Kidney (tissue), 14 donors: ENCODE results near the gene TAAR1. TPM values are rescaled to one million over a fixed set of nuclear protein-coding genes. Genes with fewer than 3 reads are reported as not detected.

Source experiments
- DNase-seq, 5 donors: peaks; one replicate each; pipeline ENCODE4 v3.0.0-alpha.2; 2013 to 2020
- FAIRE-seq: peaks from 2 replicates; lab custom pipeline; 2012; peaks lifted over from hg19 to GRCh38; lab: Jason Lieb, UNC
- H3K27ac ChIP-seq, 2 donors: one replicate each; pipeline ENCODE4 v1.7.0; 2013; ENCODE audit warnings: low read depth in 2 of 2, low read length in 2 of 2, inconsistent platforms in 1 of 2
- H3K27me3 ChIP-seq: one replicate; pipeline ENCODE4 v1.7.1; 2013; ENCODE audit warnings: low read length, inconsistent platforms; ENCODE audit not compliant: control insufficient read depth, insufficient read depth
- H3K36me3 ChIP-seq, 3 donors: one replicate each; pipeline versions ENCODE4 v1.7.0 to v1.7.1; 2013; ENCODE audit warnings: low read length in 3 of 3, control low read depth in 1 of 3, inconsistent platforms in 1 of 3; ENCODE audit not compliant: insufficient read depth in 3 of 3, control insufficient read depth in 2 of 3
- H3K4me1 ChIP-seq, 3 donors: one replicate each; pipeline versions ENCODE4 v1.7.0 to v1.7.1; 2013; ENCODE audit warnings: low read length in 3 of 3, inconsistent platforms in 1 of 3, low read depth in 1 of 3; ENCODE audit not compliant: control insufficient read depth in 2 of 3, insufficient read depth in 2 of 3
- H3K4me3 ChIP-seq, 3 donors: one replicate each; pipeline versions ENCODE4 v1.7.0 to v1.8.1; 2013; ENCODE audit warnings: low read length in 3 of 3, control low read depth in 1 of 3, inconsistent platforms in 1 of 3
- H3K9ac ChIP-seq, 3 donors: one replicate each; pipeline versions ENCODE4 v1.7.0 to v1.7.1; 2013; ENCODE audit warnings: low read length in 3 of 3, control low read depth in 1 of 3, inconsistent platforms in 1 of 3
- H3K9me3 ChIP-seq, 3 donors: one replicate each; pipeline versions ENCODE4 v1.7.0 to v1.7.1; 2013; ENCODE audit warnings: low read length in 3 of 3, control low read depth in 1 of 3, inconsistent platforms in 1 of 3; ENCODE audit not compliant: control insufficient read depth in 2 of 3, insufficient read depth in 1 of 3
- intact Hi-C: fragments of 100-400 bp; cut with DNase I; formaldehyde crosslinking; loops from one replicate; pipeline ENCODE4 v1.11.1; 2022
- polyA plus RNA-seq: library from polyadenylated mRNA; stranded (reverse); fragments of 350-450 nt; fragmentation: Illumina TruSeq; extraction: RNeasy Lipid Tissue Mini Kit (QIAGEN cat#74804); gene quantifications from one replicate; pipeline ENCODE4 v1.2.3, GENCODE V29; 2014; ENCODE audit warnings: low read depth, low replicate concordance; ENCODE audit not compliant: insufficient read depth
- total RNA-seq: library from RNA; stranded (reverse); fragmentation: NEBNext Ultra II Directional; extraction: Animal tissue kit (Norgen Biotek cat#: 25700); gene quantifications from one replicate; pipeline ENCODE4 v1.2.1, GENCODE V29; 2021
- TF ChIP-seq, protein P1 (sequence below): IDR thresholded peaks from 3 replicates; pipeline ENCODE4 v1.5.1; 2012; ENCODE audit warnings: mild to moderate bottlenecking, moderate library complexity, borderline replicate concordance; ENCODE audit not compliant: insufficient read depth; ENCODE audit errors: extremely low read depth
- donor health status: control.
- donor health status: control.
- donor health status: control.
- donor health status: control.
- donor health status: control.
- donor health status: DM: yes; HTN: yes; CAD: no.
- donor health status: Normal renal cell carcinoma (clear cell type).

The TAAR1 gene
- total and polyA plus RNA-seq, 2 donors from 2014 or later: not detected

DNA sequence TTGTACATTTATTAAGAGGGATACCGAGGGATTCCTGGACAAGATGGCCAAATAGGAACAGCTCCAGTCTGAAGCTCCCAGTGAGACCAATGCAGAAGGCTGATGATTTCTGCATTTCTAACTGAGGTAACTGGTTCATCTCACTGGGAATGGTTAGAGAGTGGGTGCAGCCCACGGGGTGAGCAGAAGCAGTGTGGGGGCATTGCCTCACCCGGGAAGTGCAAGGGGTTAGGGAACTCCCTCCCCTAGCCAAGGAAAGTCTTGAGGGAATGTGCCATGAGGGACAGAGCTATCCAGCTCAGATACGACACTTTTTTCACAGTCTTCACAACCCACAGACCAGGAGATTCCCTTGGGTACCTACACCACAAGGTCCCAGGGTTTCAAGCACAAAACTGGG, 24.2 kb downstream of the TAAR1 start:
- H3K36me3 ChIP-seq: no peaks in the 10 kb centered on the region
- H3K4me1 ChIP-seq: no peaks in the 10 kb centered on the region
- H3K27me3 ChIP-seq: no peaks in the 10 kb centered on the region
- H3K9me3 ChIP-seq: no peaks in the 10 kb centered on the region
- DNase-seq (no peak), FAIRE-seq (no peak)
- intact Hi-C loops: no loop called here
- TF ChIP-seq, protein P1, sequence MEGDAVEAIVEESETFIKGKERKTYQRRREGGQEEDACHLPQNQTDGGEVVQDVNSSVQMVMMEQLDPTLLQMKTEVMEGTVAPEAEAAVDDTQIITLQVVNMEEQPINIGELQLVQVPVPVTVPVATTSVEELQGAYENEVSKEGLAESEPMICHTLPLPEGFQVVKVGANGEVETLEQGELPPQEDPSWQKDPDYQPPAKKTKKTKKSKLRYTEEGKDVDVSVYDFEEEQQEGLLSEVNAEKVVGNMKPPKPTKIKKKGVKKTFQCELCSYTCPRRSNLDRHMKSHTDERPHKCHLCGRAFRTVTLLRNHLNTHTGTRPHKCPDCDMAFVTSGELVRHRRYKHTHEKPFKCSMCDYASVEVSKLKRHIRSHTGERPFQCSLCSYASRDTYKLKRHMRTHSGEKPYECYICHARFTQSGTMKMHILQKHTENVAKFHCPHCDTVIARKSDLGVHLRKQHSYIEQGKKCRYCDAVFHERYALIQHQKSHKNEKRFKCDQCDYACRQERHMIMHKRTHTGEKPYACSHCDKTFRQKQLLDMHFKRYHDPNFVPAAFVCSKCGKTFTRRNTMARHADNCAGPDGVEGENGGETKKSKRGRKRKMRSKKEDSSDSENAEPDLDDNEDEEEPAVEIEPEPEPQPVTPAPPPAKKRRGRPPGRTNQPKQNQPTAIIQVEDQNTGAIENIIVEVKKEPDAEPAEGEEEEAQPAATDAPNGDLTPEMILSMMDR: no peak
- no peak overlapping the region for H3K9ac ChIP-seq
- no peak overlapping the region for H3K27ac ChIP-seq
- H3K4me3 ChIP-seq: no peak overlapping the region

DNA sequence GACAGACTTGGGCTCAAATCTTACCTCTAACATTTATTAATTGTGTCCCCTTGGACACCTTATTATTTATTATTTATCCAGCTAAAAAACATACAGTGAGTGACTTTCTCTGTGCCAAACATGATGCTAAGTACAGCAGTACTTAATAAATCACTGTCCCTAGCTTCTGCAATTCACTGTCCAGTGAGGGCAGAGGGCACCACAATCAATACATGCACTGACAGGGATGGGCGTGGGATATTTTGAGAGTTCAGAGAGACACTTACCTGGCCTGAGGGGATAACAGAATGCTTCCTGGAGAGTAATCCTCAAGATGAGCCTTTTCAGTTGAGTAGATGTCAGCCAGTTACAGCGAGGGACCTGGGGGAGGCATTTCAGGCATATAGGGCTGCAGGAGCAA, 25.6 kb downstream of the TAAR1 start:
- no peak for DNase-seq
- FAIRE-seq: no peak
- no peak overlapping the region for H3K9ac ChIP-seq
- no peaks in the 10 kb centered on the region for H3K4me1 ChIP-seq
- H3K9me3 ChIP-seq: no peaks in the 10 kb centered on the region
- H3K36me3 ChIP-seq: no peaks in the 10 kb centered on the region
- no peaks in the 10 kb centered on the region for H3K27me3 ChIP-seq
- TF ChIP-seq, protein P1: no peak
- intact Hi-C loops: no loop called here
- H3K27ac ChIP-seq: no peak overlapping the region
- no peak overlapping the region for H3K4me3 ChIP-seq

DNA sequence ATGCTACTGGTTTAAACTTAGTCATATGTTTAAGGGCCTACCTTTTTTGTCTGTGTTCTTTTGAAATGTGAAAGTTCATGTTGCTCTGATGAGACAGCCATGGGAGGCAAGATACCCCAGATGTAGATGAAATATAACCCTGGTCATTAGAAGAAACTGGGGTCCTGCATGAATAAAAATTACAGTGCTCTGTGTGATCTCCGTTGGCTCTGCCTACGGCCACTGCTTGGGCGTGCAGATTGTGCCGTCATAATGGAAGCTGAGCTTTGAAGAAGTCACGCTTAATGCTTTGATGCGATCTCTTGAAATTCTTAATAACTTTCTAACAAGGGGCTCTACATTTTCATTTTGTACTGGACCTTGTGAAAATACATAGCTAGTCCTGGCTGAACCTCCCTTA, 34.8 kb downstream of the TAAR1 start, which contains the start of gene TAAR2:
Gene TAAR2 (minus strand): TSS at position 101 of the 400 bp plus-strand sequence. CDS start 0 bp downstream, at position 101.
- no peak for FAIRE-seq
- DNase-seq: no peak
- intact Hi-C loops: no loop called here
- Histone ChIP-seq H3K27me3 (no peaks in the 10 kb centered on the region), H3K36me3 (no peaks in the 10 kb centered on the region), H3K4me3 (no peak within 1 kb of the TSS), H3K9me3 (no peaks in the 10 kb centered on the region), H3K27ac (no peak within 1 kb of the TSS), H3K4me1 (no peaks in the 10 kb centered on the region), H3K9ac (no peak within 1 kb of the TSS)
- TF ChIP-seq, protein P1: no peak
